ENCODE measurements around the gene PLA2G4F.

The PLA2G4F gene

GRCh38 chr15:42165106-42165505, 8.7 kb upstream of the PLA2G4F start:
- DNase-seq (ENCODE audit: low read depth): no peak

GRCh38 chr15:42163947-42164550, 7.6 kb upstream of the PLA2G4F start:
- no peak for DNase-seq (ENCODE audit: low read depth)

- DNase-seq (ENCODE audit: low read depth): no peak
Measured at GRCh38 chr15:42163291-42163690, 6.9 kb upstream of the PLA2G4F start.

GRCh38 chr15:42160136-42160535, 3.7 kb upstream of the PLA2G4F start:
- no peak for DNase-seq (ENCODE audit: low read depth)

GRCh38 chr15:42159381-42160015, 3.1 kb upstream of the PLA2G4F start:
- no peak for DNase-seq (ENCODE audit: low read depth)

GRCh38 chr15:42158941-42159340, 2.5 kb upstream of the PLA2G4F start:
- DNase-seq (ENCODE audit: low read depth): no peak

- no peak for DNase-seq (ENCODE audit: low read depth)
Measured at GRCh38 chr15:42157981-42158765, 1.7 kb upstream of the PLA2G4F start.

GRCh38 chr15:42157381-42157780, 945 bp upstream of the PLA2G4F start:
- DNase-seq (ENCODE audit: low read depth): no peak

GRCh38 chr15:42155546-42156242, 742 bp downstream of the PLA2G4F start:
- no peak for DNase-seq (ENCODE audit: low read depth)

GRCh38 chr15:42154956-42155355, 1.5 kb downstream of the PLA2G4F start:
- DNase-seq (ENCODE audit: low read depth): no peak

GRCh38 chr15:42154212-42154941, 2.1 kb downstream of the PLA2G4F start:
- DNase-seq (ENCODE audit: low read depth): no peak

GRCh38 chr15:42153874-42154211, 2.6 kb downstream of the PLA2G4F start:
- no peak for DNase-seq (ENCODE audit: low read depth)

GRCh38 chr15:42152921-42153698, 3.3 kb downstream of the PLA2G4F start:
- DNase-seq (ENCODE audit: low read depth): no peak

- no peak for DNase-seq (ENCODE audit: low read depth)
Measured at GRCh38 chr15:42152196-42152920, 4.1 kb downstream of the PLA2G4F start.

GRCh38 chr15:42151736-42152135, 4.7 kb downstream of the PLA2G4F start:
- DNase-seq (ENCODE audit: low read depth): no peak

- DNase-seq (ENCODE audit: low read depth): no peak
Measured at GRCh38 chr15:42151141-42151561, 5.3 kb downstream of the PLA2G4F start.

- no peak for DNase-seq (ENCODE audit: low read depth)
Measured at GRCh38 chr15:42150219-42150970, 6.0 kb downstream of the PLA2G4F start.

GRCh38 chr15:42149493-42150218, 6.8 kb downstream of the PLA2G4F start:
- DNase-seq (ENCODE audit: low read depth): no peak

Measured in fibroblast of the conjunctiva (primary cell).